HepG2 (cell line): Measurements from ENCODE around the gene CRIP1. TPM values are rescaled to one million over a fixed set of nuclear protein-coding genes. Genes with fewer than 3 reads are reported as not detected.

ENCODE experiments used
- ERF ChIP-seq: IDR thresholded peaks from 2 replicates; pipeline ENCODE4 v1.6.1; 2018; ENCODE audit warnings: missing biosample characterization, missing genetic modification reagents
- HCFC1 ChIP-seq: fragments of 150-350 bp; IDR thresholded peaks from 2 replicates; pipeline ENCODE4 v1.6.1; 2014; ENCODE audit warnings: low read depth, low read length
- PHF21A ChIP-seq: sonication (generic); formaldehyde crosslinking; IDR thresholded peaks from 2 replicates; pipeline ENCODE4 v1.5.0; 2020; ENCODE audit warnings: mild to moderate bottlenecking, missing genetic modification reagents
- PHF8 ChIP-seq: sonication (generic); formaldehyde crosslinking; IDR thresholded peaks from 2 replicates; pipeline ENCODE4 v1.5.0; 2020; ENCODE audit warnings: missing genetic modification reagents
- SMAD3 ChIP-seq: sonication (generic); formaldehyde crosslinking; IDR thresholded peaks from 2 replicates; pipeline ENCODE4 v1.4.0; 2020; ENCODE audit warnings: missing genetic modification reagents
- XRCC5 ChIP-seq: fragments of 200-400 bp; formaldehyde crosslinking; optimal IDR thresholded peaks from 2 replicates; pipeline ENCODE3; 2017; ENCODE audit warnings: mild to moderate bottlenecking, low read length
- ZNF3 ChIP-seq: IDR thresholded peaks from 2 replicates; pipeline ENCODE4 v1.7.0; 2017; ENCODE audit warnings: inconsistent platforms
- ZNF382 ChIP-seq: sonication (generic); formaldehyde crosslinking; IDR thresholded peaks from 2 replicates; pipeline ENCODE4 v1.5.0; 2020; ENCODE audit warnings: missing genetic modification reagents, mild to moderate bottlenecking, borderline replicate concordance
- ZNF563 ChIP-seq: sonication (generic); formaldehyde crosslinking; IDR thresholded peaks from 2 replicates; pipeline ENCODE4 v1.8.0; 2022; ENCODE audit warnings: mild to moderate bottlenecking, moderate library complexity, missing genetic modification reagents
- ZNF777 ChIP-seq: sonication (generic); formaldehyde crosslinking; IDR thresholded peaks from 2 replicates; pipeline ENCODE4 v1.4.0; 2020; ENCODE audit warnings: missing genetic modification reagents
- polyA plus RNA-seq, 8 experiments: library from polyadenylated mRNA; depleted of rRNA in 3 of 8; stranded (reverse) in 7 of 8; unstranded in 1 of 8; fragments of >200 nt; fragmentation: Illumina TruSeq in 4 of 8; extraction: Trizol in 4 of 8; gene quantifications; 2 replicates each; pipeline versions ENCODE4 v1.2.1 to v1.2.3, GENCODE V29; 2011 to 2016; ENCODE audit warnings: low read depth in 4 of 8, missing spikeins in 1 of 8, mixed read lengths in 1 of 8; ENCODE audit not compliant: insufficient read depth in 1 of 8
- total RNA-seq, 5 experiments: library from RNA; depleted of rRNA; stranded (reverse); fragments of >200 nt; fragmentation: Illumina TruSeq; extraction: Trizol; gene quantifications; 2 replicates each; pipeline ENCODE4 v1.2.3, GENCODE V29; 2016; ENCODE audit warnings: low read depth in 1 of 5
- TF ChIP-seq, protein P1 (sequence below): sonication (generic); formaldehyde crosslinking; IDR thresholded peaks from 2 replicates; pipeline ENCODE4 v1.4.0; 2020; ENCODE audit warnings: missing genetic modification reagents, mild to moderate bottlenecking, borderline replicate concordance
- TF ChIP-seq, protein P2 (sequence below): sonication (generic); formaldehyde crosslinking; conservative IDR thresholded peaks from 2 replicates; pipeline ENCODE4 v1.8.0; 2022; ENCODE audit warnings: missing genetic modification reagents
- TF ChIP-seq, protein P3 (sequence below): IDR thresholded peaks from 2 replicates; pipeline ENCODE4 v1.6.1; 2016; ENCODE audit warnings: mild to moderate bottlenecking
- TF ChIP-seq, protein P4 (sequence below): sonication (generic); formaldehyde crosslinking; IDR thresholded peaks from 2 replicates; pipeline ENCODE4 v1.4.0; 2020; ENCODE audit warnings: missing genetic modification reagents
- TF ChIP-seq, protein P5 (sequence below): IDR thresholded peaks from 2 replicates; pipeline ENCODE4 v1.6.1; 2018; ENCODE audit warnings: missing genetic modification reagents, mild to moderate bottlenecking, missing compliant biosample characterization
- TF ChIP-seq, protein P6 (sequence below): sonication (generic); formaldehyde crosslinking; IDR thresholded peaks from 2 replicates; pipeline ENCODE4 v1.5.0; 2020; ENCODE audit warnings: missing genetic modification reagents

CRIP1 gene
- total and polyA plus RNA-seq, 2 of the 13 experiments (the other 11 are each of a cell fraction or from before 2014, with no cell fraction given) = 53.9 to 59.5 TPM

DNA sequence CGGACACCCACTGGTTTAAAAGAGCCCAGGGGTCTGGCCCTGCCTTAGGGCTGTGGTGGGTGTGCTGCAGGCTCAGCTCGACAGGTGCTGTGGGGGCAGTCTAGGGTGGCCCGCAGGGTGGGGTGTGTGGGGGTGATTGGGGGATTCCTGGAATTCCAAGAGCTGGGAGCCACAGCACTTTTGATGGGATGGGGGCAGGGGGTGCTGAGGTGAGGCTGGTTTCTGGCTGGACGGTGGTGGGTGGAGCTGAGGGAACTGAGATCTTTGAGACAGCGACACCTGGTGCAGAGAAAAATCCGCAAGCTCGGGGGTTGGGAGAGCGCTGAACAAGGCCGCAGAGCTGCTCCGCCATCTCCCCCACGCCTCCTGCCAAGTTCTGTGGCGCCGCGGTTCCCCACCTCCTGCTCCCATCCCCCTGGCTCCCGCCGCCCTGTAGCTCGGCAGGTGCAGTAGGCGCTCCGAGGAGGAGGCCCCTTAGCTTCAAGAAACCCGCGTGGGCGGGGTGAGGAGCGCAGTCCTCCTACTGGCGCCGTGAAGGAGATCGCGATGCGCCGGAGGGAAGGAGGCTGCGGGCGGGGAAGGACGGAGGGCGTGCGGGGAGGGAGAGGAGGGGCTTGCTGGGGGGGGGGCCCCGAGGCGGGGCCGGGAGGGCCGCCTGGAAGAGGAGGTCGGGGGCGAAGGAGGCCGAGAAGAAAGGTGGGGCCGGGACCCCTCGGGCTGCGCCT lies 3.0 kb downstream of the CRIP1 start (continued):
- no peak for TF ChIP-seq ZNF382 (CRISPR knock-in tag)
- TF ChIP-seq, protein P1, sequence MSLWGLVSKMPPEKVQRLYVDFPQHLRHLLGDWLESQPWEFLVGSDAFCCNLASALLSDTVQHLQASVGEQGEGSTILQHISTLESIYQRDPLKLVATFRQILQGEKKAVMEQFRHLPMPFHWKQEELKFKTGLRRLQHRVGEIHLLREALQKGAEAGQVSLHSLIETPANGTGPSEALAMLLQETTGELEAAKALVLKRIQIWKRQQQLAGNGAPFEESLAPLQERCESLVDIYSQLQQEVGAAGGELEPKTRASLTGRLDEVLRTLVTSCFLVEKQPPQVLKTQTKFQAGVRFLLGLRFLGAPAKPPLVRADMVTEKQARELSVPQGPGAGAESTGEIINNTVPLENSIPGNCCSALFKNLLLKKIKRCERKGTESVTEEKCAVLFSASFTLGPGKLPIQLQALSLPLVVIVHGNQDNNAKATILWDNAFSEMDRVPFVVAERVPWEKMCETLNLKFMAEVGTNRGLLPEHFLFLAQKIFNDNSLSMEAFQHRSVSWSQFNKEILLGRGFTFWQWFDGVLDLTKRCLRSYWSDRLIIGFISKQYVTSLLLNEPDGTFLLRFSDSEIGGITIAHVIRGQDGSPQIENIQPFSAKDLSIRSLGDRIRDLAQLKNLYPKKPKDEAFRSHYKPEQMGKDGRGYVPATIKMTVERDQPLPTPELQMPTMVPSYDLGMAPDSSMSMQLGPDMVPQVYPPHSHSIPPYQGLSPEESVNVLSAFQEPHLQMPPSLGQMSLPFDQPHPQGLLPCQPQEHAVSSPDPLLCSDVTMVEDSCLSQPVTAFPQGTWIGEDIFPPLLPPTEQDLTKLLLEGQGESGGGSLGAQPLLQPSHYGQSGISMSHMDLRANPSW (CRISPR knock-in tag) = no peak
- TF ChIP-seq PHF21A (CRISPR knock-in tag) = no peak
- TF ChIP-seq HCFC1 = no peak
- TF ChIP-seq, protein P2, sequence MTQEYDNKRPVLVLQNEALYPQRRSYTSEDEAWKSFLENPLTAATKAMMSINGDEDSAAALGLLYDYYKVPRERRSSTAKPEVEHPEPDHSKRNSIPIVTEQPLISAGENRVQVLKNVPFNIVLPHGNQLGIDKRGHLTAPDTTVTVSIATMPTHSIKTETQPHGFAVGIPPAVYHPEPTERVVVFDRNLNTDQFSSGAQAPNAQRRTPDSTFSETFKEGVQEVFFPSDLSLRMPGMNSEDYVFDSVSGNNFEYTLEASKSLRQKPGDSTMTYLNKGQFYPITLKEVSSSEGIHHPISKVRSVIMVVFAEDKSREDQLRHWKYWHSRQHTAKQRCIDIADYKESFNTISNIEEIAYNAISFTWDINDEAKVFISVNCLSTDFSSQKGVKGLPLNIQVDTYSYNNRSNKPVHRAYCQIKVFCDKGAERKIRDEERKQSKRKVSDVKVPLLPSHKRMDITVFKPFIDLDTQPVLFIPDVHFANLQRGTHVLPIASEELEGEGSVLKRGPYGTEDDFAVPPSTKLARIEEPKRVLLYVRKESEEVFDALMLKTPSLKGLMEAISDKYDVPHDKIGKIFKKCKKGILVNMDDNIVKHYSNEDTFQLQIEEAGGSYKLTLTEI (CRISPR knock-in tag) = no peak
- TF ChIP-seq PHF8 (CRISPR knock-in tag) = peak; percentile 60
- TF ChIP-seq, protein P3, sequence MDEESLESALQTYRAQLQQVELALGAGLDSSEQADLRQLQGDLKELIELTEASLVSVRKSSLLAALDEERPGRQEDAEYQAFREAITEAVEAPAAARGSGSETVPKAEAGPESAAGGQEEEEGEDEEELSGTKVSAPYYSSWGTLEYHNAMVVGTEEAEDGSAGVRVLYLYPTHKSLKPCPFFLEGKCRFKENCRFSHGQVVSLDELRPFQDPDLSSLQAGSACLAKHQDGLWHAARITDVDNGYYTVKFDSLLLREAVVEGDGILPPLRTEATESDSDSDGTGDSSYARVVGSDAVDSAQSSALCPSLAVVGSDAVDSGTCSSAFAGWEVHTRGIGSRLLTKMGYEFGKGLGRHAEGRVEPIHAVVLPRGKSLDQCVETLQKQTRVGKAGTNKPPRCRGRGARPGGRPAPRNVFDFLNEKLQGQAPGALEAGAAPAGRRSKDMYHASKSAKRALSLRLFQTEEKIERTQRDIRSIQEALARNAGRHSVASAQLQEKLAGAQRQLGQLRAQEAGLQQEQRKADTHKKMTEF (CRISPR knock-in tag) = peak; percentile 7; the same call in 1 of the 2 replicates
- TF ChIP-seq ZNF777 (CRISPR knock-in tag) = peak; percentile 32; the same call in 1 of the 2 replicates
- TF ChIP-seq, protein P4, sequence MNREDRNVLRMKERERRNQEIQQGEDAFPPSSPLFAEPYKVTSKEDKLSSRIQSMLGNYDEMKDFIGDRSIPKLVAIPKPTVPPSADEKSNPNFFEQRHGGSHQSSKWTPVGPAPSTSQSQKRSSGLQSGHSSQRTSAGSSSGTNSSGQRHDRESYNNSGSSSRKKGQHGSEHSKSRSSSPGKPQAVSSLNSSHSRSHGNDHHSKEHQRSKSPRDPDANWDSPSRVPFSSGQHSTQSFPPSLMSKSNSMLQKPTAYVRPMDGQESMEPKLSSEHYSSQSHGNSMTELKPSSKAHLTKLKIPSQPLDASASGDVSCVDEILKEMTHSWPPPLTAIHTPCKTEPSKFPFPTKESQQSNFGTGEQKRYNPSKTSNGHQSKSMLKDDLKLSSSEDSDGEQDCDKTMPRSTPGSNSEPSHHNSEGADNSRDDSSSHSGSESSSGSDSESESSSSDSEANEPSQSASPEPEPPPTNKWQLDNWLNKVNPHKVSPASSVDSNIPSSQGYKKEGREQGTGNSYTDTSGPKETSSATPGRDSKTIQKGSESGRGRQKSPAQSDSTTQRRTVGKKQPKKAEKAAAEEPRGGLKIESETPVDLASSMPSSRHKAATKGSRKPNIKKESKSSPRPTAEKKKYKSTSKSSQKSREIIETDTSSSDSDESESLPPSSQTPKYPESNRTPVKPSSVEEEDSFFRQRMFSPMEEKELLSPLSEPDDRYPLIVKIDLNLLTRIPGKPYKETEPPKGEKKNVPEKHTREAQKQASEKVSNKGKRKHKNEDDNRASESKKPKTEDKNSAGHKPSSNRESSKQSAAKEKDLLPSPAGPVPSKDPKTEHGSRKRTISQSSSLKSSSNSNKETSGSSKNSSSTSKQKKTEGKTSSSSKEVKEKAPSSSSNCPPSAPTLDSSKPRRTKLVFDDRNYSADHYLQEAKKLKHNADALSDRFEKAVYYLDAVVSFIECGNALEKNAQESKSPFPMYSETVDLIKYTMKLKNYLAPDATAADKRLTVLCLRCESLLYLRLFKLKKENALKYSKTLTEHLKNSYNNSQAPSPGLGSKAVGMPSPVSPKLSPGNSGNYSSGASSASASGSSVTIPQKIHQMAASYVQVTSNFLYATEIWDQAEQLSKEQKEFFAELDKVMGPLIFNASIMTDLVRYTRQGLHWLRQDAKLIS = 0 out of 2 replicates have a peak, but pooled peaks have one; percentile 40
- TF ChIP-seq, protein P5, sequence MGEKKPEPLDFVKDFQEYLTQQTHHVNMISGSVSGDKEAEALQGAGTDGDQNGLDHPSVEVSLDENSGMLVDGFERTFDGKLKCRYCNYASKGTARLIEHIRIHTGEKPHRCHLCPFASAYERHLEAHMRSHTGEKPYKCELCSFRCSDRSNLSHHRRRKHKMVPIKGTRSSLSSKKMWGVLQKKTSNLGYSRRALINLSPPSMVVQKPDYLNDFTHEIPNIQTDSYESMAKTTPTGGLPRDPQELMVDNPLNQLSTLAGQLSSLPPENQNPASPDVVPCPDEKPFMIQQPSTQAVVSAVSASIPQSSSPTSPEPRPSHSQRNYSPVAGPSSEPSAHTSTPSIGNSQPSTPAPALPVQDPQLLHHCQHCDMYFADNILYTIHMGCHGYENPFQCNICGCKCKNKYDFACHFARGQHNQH (CRISPR knock-in tag) = peak; percentile 19; the same call in 1 of the 2 replicates
- TF ChIP-seq ZNF3 (CRISPR knock-in tag) = no peak
- 0 out of 2 replicates have a peak, but pooled peaks have one; percentile 33 for TF ChIP-seq SMAD3
- TF ChIP-seq, protein P6, sequence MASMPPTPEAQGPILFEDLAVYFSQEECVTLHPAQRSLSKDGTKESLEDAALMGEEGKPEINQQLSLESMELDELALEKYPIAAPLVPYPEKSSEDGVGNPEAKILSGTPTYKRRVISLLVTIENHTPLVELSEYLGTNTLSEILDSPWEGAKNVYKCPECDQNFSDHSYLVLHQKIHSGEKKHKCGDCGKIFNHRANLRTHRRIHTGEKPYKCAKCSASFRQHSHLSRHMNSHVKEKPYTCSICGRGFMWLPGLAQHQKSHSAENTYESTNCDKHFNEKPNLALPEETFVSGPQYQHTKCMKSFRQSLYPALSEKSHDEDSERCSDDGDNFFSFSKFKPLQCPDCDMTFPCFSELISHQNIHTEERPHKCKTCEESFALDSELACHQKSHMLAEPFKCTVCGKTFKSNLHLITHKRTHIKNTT (CRISPR knock-in tag) = no peak
- peak; percentile 24 for TF ChIP-seq XRCC5
- TF ChIP-seq ERF (CRISPR knock-in tag) = peak; percentile 68; the same call in 1 of the 2 replicates
- no peak for TF ChIP-seq ZNF563
